ENCODE measurements around the gene MECP2.

The MECP2 gene

DNA sequence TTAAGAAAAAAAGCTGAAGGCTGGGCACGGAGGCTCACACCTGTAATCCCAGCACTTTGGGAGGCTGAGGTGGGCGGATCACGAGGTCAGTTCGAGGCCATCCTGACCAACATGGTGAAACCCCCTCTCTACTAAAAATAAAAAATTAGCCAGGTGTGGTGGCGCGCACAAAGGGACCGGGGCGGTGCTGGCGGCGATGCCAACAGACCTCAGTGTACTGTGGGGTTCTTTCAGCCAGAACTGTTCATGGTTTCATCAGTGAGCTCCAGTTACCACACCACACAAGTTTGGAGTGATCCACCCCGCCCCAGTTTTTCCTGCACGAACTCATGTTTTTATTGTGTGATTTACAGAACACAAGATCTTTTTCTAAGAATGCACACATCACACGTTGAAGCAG lies 56.7 kb downstream of the MECP2 start:
- Mint-ChIP-seq H3K4me3 (no peak overlapping the region), H3K27me3 (no peaks in the 10 kb centered on the region), H3K36me3 (ENCODE audit: low read depth) (peaks cover 6% of the 10 kb centered on the region), H3K27ac (peak overlapping the region; percentile 63), H3K9me3 (no peaks in the 10 kb centered on the region), H3K4me1 (peaks cover 49% of the 10 kb centered on the region)
- no peak for DNase-seq
- no peak for ATAC-seq

DNA sequence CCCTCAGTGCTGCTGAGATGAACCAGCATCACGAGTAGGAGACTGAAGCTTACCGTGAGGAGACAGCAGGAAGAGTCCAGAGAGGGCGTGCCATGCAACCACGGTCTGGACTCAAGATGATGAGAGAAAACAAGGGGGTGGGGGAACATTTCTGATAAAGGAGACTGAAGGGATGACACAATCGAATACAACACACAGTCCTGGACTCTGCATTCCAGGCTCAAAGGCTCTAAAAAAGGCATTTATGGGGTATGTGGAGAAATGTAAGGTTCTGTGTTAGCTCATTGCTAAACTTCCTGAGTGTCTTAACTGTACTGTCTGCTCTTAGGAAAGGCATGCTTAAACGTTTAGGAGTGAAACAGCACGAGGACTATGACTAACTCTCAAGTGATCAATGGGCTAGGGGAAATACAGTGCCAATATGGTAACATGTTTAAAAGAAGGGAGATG lies 57.2 kb downstream of the MECP2 start:
- H3K9me3 Mint-ChIP-seq, result no peaks in the 10 kb centered on the region
- peaks cover 6% of the 10 kb centered on the region for H3K36me3 Mint-ChIP-seq (ENCODE audit: low read depth)
- ATAC-seq (peak; percentile 84), DNase-seq (no peak)
- H3K4me1 Mint-ChIP-seq, result peaks cover 49% of the 10 kb centered on the region
- H3K27ac Mint-ChIP-seq, result peak overlapping the region; percentile 63
- H3K27me3 Mint-ChIP-seq, result no peaks in the 10 kb centered on the region
- no peak overlapping the region for H3K4me3 Mint-ChIP-seq

DNA sequence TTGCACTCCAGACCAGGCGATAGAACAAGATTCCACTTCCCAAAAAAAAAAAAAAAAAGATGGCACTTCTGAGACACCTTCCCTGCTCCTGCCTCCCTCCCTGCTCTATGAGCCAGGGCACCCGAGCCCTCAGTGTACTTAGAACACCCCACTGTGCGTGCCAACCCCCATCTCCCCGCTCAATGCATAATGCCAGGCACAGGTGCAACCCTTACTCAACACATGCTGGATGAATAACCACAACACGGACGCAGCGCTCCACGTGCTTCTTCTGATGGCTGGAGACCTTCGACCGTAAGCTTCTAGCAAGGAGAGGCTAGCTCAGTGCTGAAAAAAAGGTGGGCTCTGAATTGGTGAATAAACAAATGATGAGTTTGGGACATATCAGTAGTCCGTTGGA lies 57.9 kb downstream of the MECP2 start:
- Mint-ChIP-seq H3K9me3 (no peaks in the 10 kb centered on the region), H3K36me3 (ENCODE audit: low read depth) (peaks cover 6% of the 10 kb centered on the region), H3K27ac (no peak overlapping the region), H3K27me3 (no peaks in the 10 kb centered on the region), H3K4me3 (no peak overlapping the region), H3K4me1 (peaks cover 49% of the 10 kb centered on the region)
- ATAC-seq (no peak), DNase-seq (no peak)

DNA sequence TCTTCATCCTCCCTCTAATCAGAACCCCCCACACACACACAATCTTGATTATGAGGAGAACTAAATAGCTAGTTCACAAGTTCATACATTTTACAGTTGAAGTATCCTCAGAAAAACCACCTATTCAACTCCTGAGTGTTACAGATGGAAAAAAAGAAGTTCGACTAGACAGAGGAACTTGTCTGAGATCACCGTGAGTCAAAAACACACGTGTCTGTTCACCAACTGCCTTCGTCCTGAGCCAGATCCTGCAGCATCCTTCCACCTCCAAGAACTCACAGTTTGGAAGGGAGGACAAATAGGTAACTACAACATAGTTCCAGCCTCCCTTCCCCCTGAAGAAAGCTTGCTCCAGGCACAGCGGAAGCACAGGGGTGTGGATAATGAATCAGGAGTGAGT lies 58.9 kb downstream of the MECP2 start:
- H3K4me3 Mint-ChIP-seq, result no peak overlapping the region
- peaks cover 46% of the 10 kb centered on the region for H3K4me1 Mint-ChIP-seq
- DNase-seq (no peak), ATAC-seq (no peak)
- H3K27ac Mint-ChIP-seq, result no peak overlapping the region
- no peaks in the 10 kb centered on the region for H3K27me3 Mint-ChIP-seq
- no peaks in the 10 kb centered on the region for H3K9me3 Mint-ChIP-seq
- peaks cover 5% of the 10 kb centered on the region for H3K36me3 Mint-ChIP-seq (ENCODE audit: low read depth)

DNA sequence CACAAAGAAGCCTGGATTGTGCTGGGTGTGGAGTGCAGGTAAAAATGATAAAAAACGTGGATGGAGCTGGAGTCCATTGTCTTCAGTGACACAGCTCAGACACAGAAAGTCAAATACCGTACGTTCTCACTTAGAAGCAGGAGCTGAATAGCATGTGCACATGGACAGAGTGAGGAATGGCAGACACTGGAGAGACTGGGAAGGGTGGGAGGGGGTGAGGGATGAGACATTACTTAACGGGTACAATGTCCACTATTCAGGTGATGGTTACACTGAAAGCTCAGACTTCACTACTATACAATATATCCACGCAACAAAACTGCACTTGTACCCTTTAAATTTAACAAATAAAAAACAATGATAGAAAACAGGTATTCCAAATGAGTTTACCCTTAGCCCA lies 59.8 kb downstream of the MECP2 start:
- H3K4me1 Mint-ChIP-seq, result peaks cover 44% of the 10 kb centered on the region
- no peak overlapping the region for H3K4me3 Mint-ChIP-seq
- H3K27me3 Mint-ChIP-seq, result no peaks in the 10 kb centered on the region
- no peak overlapping the region for H3K27ac Mint-ChIP-seq
- peaks cover 5% of the 10 kb centered on the region for H3K36me3 Mint-ChIP-seq (ENCODE audit: low read depth)
- DNase-seq (no peak), ATAC-seq (no peak)
- no peaks in the 10 kb centered on the region for H3K9me3 Mint-ChIP-seq

DNA sequence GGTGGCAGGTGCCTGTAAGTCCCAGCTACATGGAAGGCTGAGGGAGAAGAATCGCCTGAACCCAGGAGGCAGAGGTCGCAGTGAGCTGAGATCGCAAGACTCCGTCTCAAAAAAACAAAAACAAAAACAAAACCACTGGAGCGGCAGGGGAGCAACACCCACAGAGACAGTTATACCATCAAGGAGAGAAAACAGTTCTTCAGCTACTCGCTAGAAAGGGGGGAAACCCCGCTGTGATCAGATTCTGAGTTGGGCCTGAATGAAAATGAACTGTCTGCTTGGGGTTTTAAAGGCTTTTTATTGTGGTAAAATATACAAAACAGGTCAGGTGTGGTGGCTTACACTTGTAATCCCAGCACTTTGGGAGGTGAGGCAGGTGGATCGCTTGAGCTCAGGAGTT lies 61.0 kb downstream of the MECP2 start:
- Mint-ChIP-seq H3K27me3 (no peaks in the 10 kb centered on the region), H3K36me3 (ENCODE audit: low read depth) (peaks cover 9% of the 10 kb centered on the region), H3K4me3 (no peak overlapping the region), H3K27ac (no peak overlapping the region), H3K9me3 (no peaks in the 10 kb centered on the region), H3K4me1 (peaks cover 34% of the 10 kb centered on the region)
- DNase-seq, result no peak
- ATAC-seq, result peak; percentile 29

DNA sequence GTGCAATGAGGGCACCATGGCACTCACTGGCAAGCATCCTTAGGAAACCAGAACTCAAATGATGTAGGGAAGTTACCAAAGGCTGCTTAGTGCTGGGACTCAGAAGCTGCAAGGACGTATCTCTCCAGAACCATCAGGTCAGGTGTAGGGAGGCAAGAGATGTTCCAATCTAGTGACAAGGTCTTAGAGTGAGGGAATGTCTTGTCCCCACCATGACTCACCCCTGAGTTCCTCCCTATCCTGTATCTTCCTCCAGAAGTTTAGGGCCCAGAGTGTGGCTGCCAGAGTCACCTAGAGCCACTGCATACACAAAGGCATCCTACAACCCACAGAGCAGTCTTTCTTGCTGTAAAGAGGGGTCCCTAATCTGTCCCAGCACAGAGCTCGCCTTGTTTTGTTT lies 63.7 kb downstream of the MECP2 start:
- Mint-ChIP-seq H3K27me3 (no peaks in the 10 kb centered on the region), H3K4me1 (peaks cover 14% of the 10 kb centered on the region), H3K27ac (peak overlapping the region; percentile 12), H3K36me3 (ENCODE audit: low read depth) (peaks cover 6% of the 10 kb centered on the region), H3K4me3 (no peak overlapping the region), H3K9me3 (no peaks in the 10 kb centered on the region)
- ATAC-seq, result no peak
- DNase-seq, result no peak

DNA sequence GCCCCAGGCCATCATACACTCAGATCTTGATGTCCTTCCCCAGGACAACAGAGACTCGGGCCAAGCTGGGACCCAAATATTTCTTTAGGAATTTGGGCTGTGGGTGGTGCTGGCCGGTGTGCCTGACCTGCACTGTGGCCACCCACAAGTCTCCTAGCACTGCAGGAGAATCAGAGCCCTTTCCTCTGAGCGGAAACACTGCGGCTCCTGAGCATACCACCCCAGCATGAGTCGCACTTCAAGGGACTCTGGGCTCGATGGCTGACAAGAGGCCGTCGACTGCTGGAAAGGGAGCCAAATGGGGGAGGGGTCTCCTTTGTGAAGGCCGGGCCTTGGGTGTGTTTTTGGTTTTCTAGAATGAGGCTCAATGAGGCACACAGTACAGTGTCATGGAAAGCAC lies 64.9 kb downstream of the MECP2 start:
- Mint-ChIP-seq H3K36me3 (ENCODE audit: low read depth) (peaks cover 7% of the 10 kb centered on the region), H3K9me3 (no peaks in the 10 kb centered on the region), H3K4me3 (no peak overlapping the region), H3K27ac (no peak overlapping the region), H3K27me3 (no peaks in the 10 kb centered on the region), H3K4me1 (peaks cover 13% of the 10 kb centered on the region)
- no peak for ATAC-seq
- DNase-seq, result no peak

DNA sequence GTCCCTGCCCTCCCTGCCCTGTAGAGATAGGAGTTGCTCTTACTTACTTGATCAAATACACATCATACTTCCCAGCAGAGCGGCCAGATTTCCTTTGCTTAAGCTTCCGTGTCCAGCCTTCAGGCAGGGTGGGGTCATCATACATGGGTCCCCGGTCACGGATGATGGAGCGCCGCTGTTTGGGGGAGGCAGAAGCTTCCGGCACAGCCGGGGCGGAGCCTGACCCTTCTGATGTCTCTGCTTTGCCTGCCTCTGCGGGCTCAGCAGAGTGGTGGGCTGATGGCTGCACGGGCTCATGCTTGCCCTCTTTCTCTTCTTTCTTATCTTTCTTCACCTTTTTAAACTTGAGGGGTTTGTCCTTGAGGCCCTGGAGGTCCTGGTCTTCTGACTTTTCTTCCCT lies 65.4 kb downstream of the MECP2 start:
- DNase-seq, result no peak
- ATAC-seq, result no peak
- H3K9me3 Mint-ChIP-seq, result no peaks in the 10 kb centered on the region
- peaks cover 10% of the 10 kb centered on the region for H3K36me3 Mint-ChIP-seq (ENCODE audit: low read depth)
- H3K4me3 Mint-ChIP-seq, result no peak overlapping the region
- peaks cover 9% of the 10 kb centered on the region for H3K4me1 Mint-ChIP-seq
- H3K27me3 Mint-ChIP-seq, result no peaks in the 10 kb centered on the region
- no peak overlapping the region for H3K27ac Mint-ChIP-seq

DNA sequence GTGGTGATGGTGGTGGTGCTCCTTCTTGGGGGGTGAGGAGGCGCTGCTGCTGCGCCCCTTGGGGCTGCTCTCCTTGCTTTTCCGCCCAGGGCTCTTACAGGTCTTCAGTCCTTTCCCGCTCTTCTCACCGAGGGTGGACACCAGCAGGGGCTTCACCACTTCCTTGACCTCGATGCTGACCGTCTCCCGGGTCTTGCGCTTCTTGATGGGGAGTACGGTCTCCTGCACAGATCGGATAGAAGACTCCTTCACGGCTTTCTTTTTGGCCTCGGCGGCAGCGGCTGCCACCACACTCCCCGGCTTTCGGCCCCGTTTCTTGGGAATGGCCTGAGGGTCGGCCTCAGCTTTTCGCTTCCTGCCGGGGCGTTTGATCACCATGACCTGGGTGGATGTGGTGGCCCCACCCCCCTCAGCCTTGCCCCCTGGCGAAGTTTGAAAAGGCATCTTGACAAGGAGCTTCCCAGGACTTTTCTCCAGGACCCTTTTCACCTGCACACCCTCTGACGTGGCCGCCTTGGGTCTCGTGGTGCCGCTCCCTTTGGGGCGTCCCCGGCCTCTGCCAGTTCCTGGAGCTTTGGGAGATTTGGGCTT lies 66.7 kb downstream of the MECP2 start:
- no peak for ATAC-seq
- no peak overlapping the region for H3K4me3 Mint-ChIP-seq
- DNase-seq, result no peak
- H3K9me3 Mint-ChIP-seq, result no peaks in the 10 kb centered on the region
- H3K27me3 Mint-ChIP-seq, result no peaks in the 10 kb centered on the region
- no peaks in the 10 kb centered on the region for H3K4me1 Mint-ChIP-seq
- H3K36me3 Mint-ChIP-seq (ENCODE audit: low read depth), result peaks cover 10% of the 10 kb centered on the region
- no peak overlapping the region for H3K27ac Mint-ChIP-seq

DNA sequence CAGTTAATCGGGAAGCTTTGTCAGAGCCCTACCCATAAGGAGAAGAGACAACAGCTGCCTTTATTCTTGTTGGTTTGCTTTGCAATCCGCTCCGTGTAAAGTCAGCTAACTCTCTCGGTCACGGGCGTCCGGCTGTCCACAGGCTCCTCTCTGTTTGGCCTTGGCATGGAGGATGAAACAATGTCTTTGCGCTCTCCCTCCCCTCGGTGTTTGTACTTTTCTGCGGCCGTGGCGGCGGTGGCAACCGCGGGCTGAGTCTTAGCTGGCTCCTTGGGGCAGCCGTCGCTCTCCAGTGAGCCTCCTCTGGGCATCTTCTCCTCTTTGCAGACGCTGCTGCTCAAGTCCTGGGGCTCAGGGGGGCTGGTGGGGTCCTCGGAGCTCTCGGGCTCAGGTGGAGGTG lies 67.3 kb downstream of the MECP2 start:
- Mint-ChIP-seq H3K27ac (no peak overlapping the region), H3K4me1 (no peaks in the 10 kb centered on the region), H3K9me3 (no peaks in the 10 kb centered on the region), H3K4me3 (no peak overlapping the region), H3K36me3 (ENCODE audit: low read depth) (peaks cover 10% of the 10 kb centered on the region), H3K27me3 (no peaks in the 10 kb centered on the region)
- ATAC-seq (no peak), DNase-seq (no peak)

DNA sequence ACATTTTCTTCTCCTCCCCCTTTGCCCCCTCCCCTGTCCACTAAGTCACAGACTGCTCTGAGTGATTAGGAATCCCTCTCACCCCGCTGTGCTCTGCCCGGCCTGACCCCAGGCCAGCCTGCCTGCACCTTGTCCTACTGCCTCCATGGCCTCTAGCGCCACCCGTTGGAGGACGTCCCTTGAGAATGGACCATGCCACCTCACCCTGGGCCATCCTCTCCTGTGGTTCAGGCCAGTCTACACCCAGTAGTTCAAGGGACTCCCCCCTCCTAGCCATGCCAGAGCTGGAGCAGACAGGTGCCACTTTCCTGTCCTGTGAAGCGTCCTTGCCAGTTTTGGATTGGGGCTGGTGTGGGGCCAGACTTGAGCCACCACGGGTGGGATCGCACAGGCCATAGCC lies 68.1 kb downstream of the MECP2 start:
- Mint-ChIP-seq H3K27me3 (no peaks in the 10 kb centered on the region), H3K4me3 (no peak overlapping the region), H3K27ac (no peak overlapping the region), H3K9me3 (no peaks in the 10 kb centered on the region), H3K4me1 (no peaks in the 10 kb centered on the region), H3K36me3 (ENCODE audit: low read depth) (peaks cover 10% of the 10 kb centered on the region)
- DNase-seq (no peak), ATAC-seq (no peak)

DNA sequence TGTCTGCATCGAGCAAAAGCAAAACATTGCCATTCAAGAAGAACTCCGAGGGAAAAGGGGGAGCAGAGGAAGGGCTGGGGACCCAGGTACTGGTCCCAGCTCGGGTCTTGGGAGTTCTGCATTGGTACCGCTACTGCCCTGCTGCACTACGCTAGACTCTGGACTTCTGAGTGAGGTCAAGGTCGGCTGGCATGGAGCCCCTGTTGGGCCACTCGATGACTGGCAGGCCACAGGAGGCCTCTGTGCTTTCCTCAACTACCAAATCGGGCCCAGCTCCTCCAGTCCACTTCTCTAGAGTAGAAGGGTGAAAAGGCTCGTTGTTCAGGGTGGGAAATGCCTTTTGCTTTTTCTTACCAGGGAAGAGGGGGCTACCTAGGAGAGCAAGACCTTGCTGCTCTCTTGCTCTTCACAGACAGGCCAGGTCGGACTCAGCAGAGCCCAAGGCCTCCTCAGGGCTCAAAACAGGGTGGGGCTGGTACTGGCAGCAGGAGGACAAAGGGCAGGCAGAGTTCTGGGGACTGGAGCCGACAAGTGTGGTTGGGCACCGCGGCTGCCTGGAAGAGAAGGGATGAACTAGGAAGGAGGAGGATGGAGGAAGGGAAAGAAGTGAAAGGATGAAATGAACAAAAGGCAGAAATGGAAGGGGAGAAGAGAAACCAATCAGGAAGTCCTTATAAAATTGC lies 68.9 kb downstream of the MECP2 start:
- H3K9me3 Mint-ChIP-seq, result no peaks in the 10 kb centered on the region
- ATAC-seq (no peak), DNase-seq (no peak)
- peaks cover 10% of the 10 kb centered on the region for H3K36me3 Mint-ChIP-seq (ENCODE audit: low read depth)
- H3K27ac Mint-ChIP-seq, result peak overlapping the region; percentile 10
- no peaks in the 10 kb centered on the region for H3K27me3 Mint-ChIP-seq
- no peaks in the 10 kb centered on the region for H3K4me1 Mint-ChIP-seq
- H3K4me3 Mint-ChIP-seq, result no peak overlapping the region

DNA sequence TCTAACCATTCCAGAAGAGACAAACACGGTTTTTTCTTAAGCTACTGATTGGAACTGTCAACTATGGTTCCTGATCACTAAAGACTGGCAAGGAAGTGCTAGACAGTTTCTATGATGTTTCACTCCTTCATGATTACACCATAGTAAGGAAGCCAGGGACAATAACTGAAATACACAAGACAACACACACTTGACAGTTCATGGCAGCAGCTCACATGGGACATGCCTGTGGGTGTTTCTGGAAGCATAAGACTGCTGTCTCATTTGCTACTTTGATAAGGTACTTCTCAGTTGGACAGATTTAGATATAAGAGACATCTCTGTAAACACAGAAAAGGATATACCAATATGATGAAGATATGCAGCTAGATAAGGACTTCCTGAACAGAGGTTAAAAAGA lies 69.5 kb downstream of the MECP2 start:
- Mint-ChIP-seq H3K27me3 (no peaks in the 10 kb centered on the region), H3K36me3 (ENCODE audit: low read depth) (peaks cover 10% of the 10 kb centered on the region), H3K9me3 (no peaks in the 10 kb centered on the region), H3K27ac (no peak overlapping the region), H3K4me3 (no peak overlapping the region), H3K4me1 (no peaks in the 10 kb centered on the region)
- ATAC-seq, result no peak
- no peak for DNase-seq

DNA sequence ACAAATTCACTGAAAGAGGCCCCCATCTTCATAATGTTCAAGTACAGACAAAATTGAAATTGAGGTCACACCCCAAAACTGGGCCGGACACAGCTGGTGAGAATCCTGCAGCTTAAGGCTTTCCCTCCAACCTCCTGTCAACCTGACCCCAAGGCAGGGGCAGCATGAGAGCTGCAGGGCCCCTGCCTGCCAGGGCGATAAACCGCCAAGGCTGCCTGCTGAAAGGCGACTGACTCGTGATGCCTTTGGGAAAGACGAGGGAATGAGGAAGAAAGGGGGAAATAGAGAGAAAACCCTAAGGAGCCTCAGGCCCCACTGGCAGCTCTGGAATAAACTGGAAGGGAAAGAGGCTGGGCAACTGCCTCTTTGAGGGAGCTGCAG lies 70.5 kb downstream of the MECP2 start:
- Mint-ChIP-seq H3K4me1 (no peaks in the 10 kb centered on the region), H3K9me3 (no peaks in the 10 kb centered on the region), H3K4me3 (no peak overlapping the region), H3K36me3 (ENCODE audit: low read depth) (peaks cover 10% of the 10 kb centered on the region), H3K27me3 (no peaks in the 10 kb centered on the region), H3K27ac (no peak overlapping the region)
- ATAC-seq (no peak), DNase-seq (no peak)
